IgD-negative memory B cell (primary cell): ENCODE measurements around the gene SMARCAL1. TPM values are rescaled to one million over a fixed set of nuclear protein-coding genes. Genes with fewer than 3 reads are reported as not detected.
"Not testable (repeated sequence)": the region's sequence is repeated elsewhere in the genome, so short reads cannot be mapped to it uniquely, and the experiment has no call there.

Experiments
- H3K27ac Mint-ChIP-seq, 3 donors: one replicate each; pipeline ENCODE4 v1.8.0; 2020 to 2022; ENCODE audit warnings: mild to moderate bottlenecking in 3 of 3, mixed read lengths in 3 of 3, moderate library complexity in 1 of 3
- H3K27me3 Mint-ChIP-seq: one replicate; pipeline ENCODE4 v1.8.0; 2021; ENCODE audit warnings: mixed read lengths
- H3K36me3 Mint-ChIP-seq: one replicate; pipeline ENCODE4 v1.8.0; 2020; ENCODE audit warnings: mild to moderate bottlenecking, mixed read lengths
- H3K4me1 Mint-ChIP-seq, 3 donors: one replicate each; pipeline ENCODE4 v1.8.0; 2020 to 2022; ENCODE audit warnings: mixed read lengths in 3 of 3, mild to moderate bottlenecking in 1 of 3
- H3K4me3 Mint-ChIP-seq, 4 donors: one replicate each; pipeline ENCODE4 v1.8.0; 2020 to 2022; ENCODE audit warnings: mild to moderate bottlenecking in 4 of 4, mixed read lengths in 4 of 4, moderate library complexity in 3 of 4
- H3K9me3 Mint-ChIP-seq, 3 donors: one replicate each; pipeline ENCODE4 v1.8.0; 2020 to 2021; ENCODE audit warnings: mixed read lengths in 3 of 3, mild to moderate bottlenecking in 1 of 3
- polyA plus RNA-seq: library from polyadenylated mRNA; unstranded; fragments of 300-500 nt; fragmentation: Illumina TruSeq; gene quantifications from one replicate; pipeline ENCODE4 v1.2.3, GENCODE V29; 2021

The SMARCAL1 gene
- polyA plus RNA-seq = 27.9 TPM

GRCh38 chr2:216412022-216412999 is at the start of gene SMARCAL1:
TSS of gene SMARCAL1 (plus strand) at chr2:216412484. CDS start at chr2:216414705, 2,221 bp downstream.
- Mint-ChIP-seq H3K27me3 (peaks cover 4% of the 10 kb centered on the region), H3K27ac (peak within 1 kb of the TSS; percentile 46 to 99 (median 96)), H3K36me3 (no peaks in the 10 kb centered on the region), H3K4me3 (peak within 1 kb of the TSS; percentile 92 to 100 (median 98)), H3K4me1 (peaks cover 9 to 20% (median 10%) of the 10 kb centered on the region in 3 donors), H3K9me3 (no peaks in the 10 kb centered on the region)

GRCh38 chr2:216362730-216363129 is 49.6 kb upstream of the SMARCAL1 start:
- H3K9me3 Mint-ChIP-seq = peaks cover 0 to 4% (median 0%) of the 10 kb centered on the region in 3 donors
- peaks cover 28% of the 10 kb centered on the region for H3K27me3 Mint-ChIP-seq
- no peaks in the 10 kb centered on the region for H3K36me3 Mint-ChIP-seq
- H3K27ac Mint-ChIP-seq = no peak overlapping the region
- H3K4me3 Mint-ChIP-seq = no peak overlapping the region
- H3K4me1 Mint-ChIP-seq = no peaks in the 10 kb centered on the region

- H3K9me3 Mint-ChIP-seq = peaks cover 0 to 4% (median 0%) of the 10 kb centered on the region in 3 donors
- H3K4me1 Mint-ChIP-seq = no peaks in the 10 kb centered on the region
- H3K4me3 Mint-ChIP-seq = no peak overlapping the region
- H3K27me3 Mint-ChIP-seq = peaks cover 26% of the 10 kb centered on the region
- H3K36me3 Mint-ChIP-seq = no peaks in the 10 kb centered on the region
- H3K27ac Mint-ChIP-seq = no peak overlapping the region
Measured at GRCh38 chr2:216363221-216363620, 49.1 kb upstream of the SMARCAL1 start.

GRCh38 chr2:216365518-216365917 is 46.8 kb upstream of the SMARCAL1 start:
- no peaks in the 10 kb centered on the region for H3K36me3 Mint-ChIP-seq
- H3K9me3 Mint-ChIP-seq = peaks cover 0 to 4% (median 0%) of the 10 kb centered on the region in 3 donors
- H3K4me3 Mint-ChIP-seq = no peak overlapping the region
- no peaks in the 10 kb centered on the region for H3K4me1 Mint-ChIP-seq
- no peak overlapping the region for H3K27ac Mint-ChIP-seq
- H3K27me3 Mint-ChIP-seq = peaks cover 34% of the 10 kb centered on the region

GRCh38 chr2:216366777-216367471 is 45.4 kb upstream of the SMARCAL1 start:
- Mint-ChIP-seq H3K27ac (no peak overlapping the region), H3K4me1 (peaks cover 0 to 3% (median 0%) of the 10 kb centered on the region in 3 donors), H3K36me3 (no peaks in the 10 kb centered on the region), H3K9me3 (peaks cover 0 to 4% (median 0%) of the 10 kb centered on the region in 3 donors), H3K27me3 (peaks cover 39% of the 10 kb centered on the region), H3K4me3 (no peak overlapping the region)

- Mint-ChIP-seq H3K4me1 (peaks cover 0 to 5% (median 3%) of the 10 kb centered on the region in 3 donors), H3K36me3 (no peaks in the 10 kb centered on the region), H3K27me3 (peaks cover 54% of the 10 kb centered on the region), H3K4me3 (peak overlapping the region in 1 of 4 donors; percentile 85), H3K9me3 (peaks cover 0 to 3% (median 0%) of the 10 kb centered on the region in 3 donors), H3K27ac (no peak overlapping the region)
Measured at GRCh38 chr2:216369821-216370220, 42.5 kb upstream of the SMARCAL1 start.

- H3K36me3 Mint-ChIP-seq = no peaks in the 10 kb centered on the region
- peak overlapping the region in 2 of 4 donors; percentile 43 to 49 for H3K4me3 Mint-ChIP-seq
- H3K9me3 Mint-ChIP-seq = peaks cover 0 to 3% (median 0%) of the 10 kb centered on the region in 3 donors
- H3K27ac Mint-ChIP-seq = no peak overlapping the region
- H3K4me1 Mint-ChIP-seq = peaks cover 0 to 5% (median 3%) of the 10 kb centered on the region in 3 donors
- H3K27me3 Mint-ChIP-seq = peaks cover 52% of the 10 kb centered on the region
Measured at GRCh38 chr2:216370961-216371712, 41.1 kb upstream of the SMARCAL1 start.

GRCh38 chr2:216371721-216372702 is 40.3 kb upstream of the SMARCAL1 start, which contains the start of gene MARCHF4:
TSS of gene MARCHF4 (minus strand) at chr2:216372483. CDS start at chr2:216370260, 2,223 bp downstream.
- Mint-ChIP-seq H3K27ac (peak within 1 kb of the TSS in 1 of 3 donors; percentile 21), H3K4me1 (peaks cover 0 to 5% (median 3%) of the 10 kb centered on the region in 3 donors), H3K9me3 (peaks cover 0 to 3% (median 0%) of the 10 kb centered on the region in 3 donors), H3K36me3 (no peaks in the 10 kb centered on the region), H3K4me3 (no peak within 1 kb of the TSS), H3K27me3 (peaks cover 52% of the 10 kb centered on the region)

GRCh38 chr2:216372761-216373291 is 39.5 kb upstream of the SMARCAL1 start:
- peaks cover 0 to 5% (median 3%) of the 10 kb centered on the region in 3 donors for H3K4me1 Mint-ChIP-seq
- no peaks in the 10 kb centered on the region for H3K9me3 Mint-ChIP-seq
- H3K36me3 Mint-ChIP-seq = no peaks in the 10 kb centered on the region
- H3K4me3 Mint-ChIP-seq = no peak overlapping the region
- H3K27ac Mint-ChIP-seq = peak overlapping the region in 1 of 3 donors; percentile 21
- peaks cover 53% of the 10 kb centered on the region for H3K27me3 Mint-ChIP-seq

GRCh38 chr2:216373896-216374295 is 38.4 kb upstream of the SMARCAL1 start:
- Mint-ChIP-seq H3K27ac (no peak overlapping the region), H3K36me3 (no peaks in the 10 kb centered on the region), H3K9me3 (no peaks in the 10 kb centered on the region), H3K4me1 (peaks cover 0 to 5% (median 3%) of the 10 kb centered on the region in 3 donors), H3K27me3 (peaks cover 46% of the 10 kb centered on the region), H3K4me3 (no peak overlapping the region)

GRCh38 chr2:216375286-216375685 is 37.0 kb upstream of the SMARCAL1 start:
- Mint-ChIP-seq H3K4me3 (no peak overlapping the region), H3K4me1 (peaks cover 0 to 5% (median 3%) of the 10 kb centered on the region in 3 donors), H3K9me3 (no peaks in the 10 kb centered on the region), H3K36me3 (no peaks in the 10 kb centered on the region), H3K27ac (no peak overlapping the region), H3K27me3 (peaks cover 40% of the 10 kb centered on the region)

GRCh38 chr2:216379977-216380376 is 32.3 kb upstream of the SMARCAL1 start:
- Mint-ChIP-seq H3K27ac (no peak overlapping the region), H3K36me3 (no peaks in the 10 kb centered on the region), H3K9me3 (peaks cover 0 to 4% (median 0%) of the 10 kb centered on the region in 3 donors), H3K4me3 (no peak overlapping the region), H3K4me1 (no peaks in the 10 kb centered on the region), H3K27me3 (peaks cover 11% of the 10 kb centered on the region)

- not testable (repeated sequence) for H3K4me1 Mint-ChIP-seq, H3K9me3 Mint-ChIP-seq, H3K27me3 Mint-ChIP-seq
Measured at GRCh38 chr2:216384409-216384808, 27.9 kb upstream of the SMARCAL1 start.

More at GRCh38 chr2:216384409-216384808, 27.9 kb upstream of the SMARCAL1 start:
- not testable (repeated sequence) for H3K36me3 Mint-ChIP-seq, H3K4me3 Mint-ChIP-seq
- H3K27ac Mint-ChIP-seq = peak overlapping the region in 1 of 3 donors; percentile 9
